ENCODE measurements around the gene KRT73. TPM values are rescaled to one million over a fixed set of nuclear protein-coding genes. Genes with fewer than 3 reads are reported as not detected.
"Not testable (repeated sequence)": the region's sequence is repeated elsewhere in the genome, so short reads cannot be mapped to it uniquely, and the experiment has no call there.

Gene KRT73
- total RNA-seq, 2 donors from 2014 or later: not detected

- ATAC-seq (no peak), DNase-seq (no peak)
- intact Hi-C loops (cut with DNase I): no loop called here
Observed at GRCh38 chr12:52606581-52607218, 11.7 kb downstream of the KRT73 start.

- intact Hi-C loops (cut with DNase I): no loop called here
- ATAC-seq (no peak), DNase-seq (no peak)
Observed at GRCh38 chr12:52606096-52606495, 12.3 kb downstream of the KRT73 start.

GRCh38 chr12:52605542-52605941 lies 12.8 kb downstream of the KRT73 start:
- no peak for DNase-seq
- no peak for ATAC-seq
- intact Hi-C loops (cut with DNase I): no loop called here

- no peak for ATAC-seq
- intact Hi-C loops (cut with DNase I): no loop called here
- DNase-seq: no peak
Observed at GRCh38 chr12:52604859-52605258, 13.5 kb downstream of the KRT73 start.

- intact Hi-C loops (cut with DNase I): no loop called here
- no peak for ATAC-seq
- no peak for DNase-seq
Observed at GRCh38 chr12:52603314-52603713, 15.0 kb downstream of the KRT73 start.

DNA sequence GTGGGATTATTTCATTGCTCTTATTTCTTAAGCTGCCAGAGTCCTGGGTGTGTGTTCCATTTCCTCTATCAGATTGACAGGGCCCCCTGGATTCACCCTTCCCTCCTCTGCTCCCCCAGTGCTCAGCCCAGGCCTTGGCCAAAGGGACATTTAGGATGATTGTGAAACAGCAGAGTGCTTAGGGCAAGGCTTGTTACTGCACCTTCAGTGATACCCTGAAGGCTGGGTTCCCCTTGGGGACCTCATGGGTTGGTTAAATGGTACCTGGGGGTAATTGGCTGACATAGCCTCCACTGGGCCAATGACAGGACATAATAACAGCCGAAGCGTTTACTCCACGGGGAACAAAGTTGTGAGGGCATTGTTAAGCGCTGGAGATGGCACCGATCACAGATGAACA lies 15.8 kb downstream of the KRT73 start:
- no peak for ATAC-seq
- intact Hi-C loops (cut with DNase I): no loop called here
- no peak for DNase-seq

GRCh38 chr12:52601671-52602070 lies 16.7 kb downstream of the KRT73 start:
- ATAC-seq: no peak
- DNase-seq: no peak
- intact Hi-C loops (cut with DNase I): no loop called here

DNA sequence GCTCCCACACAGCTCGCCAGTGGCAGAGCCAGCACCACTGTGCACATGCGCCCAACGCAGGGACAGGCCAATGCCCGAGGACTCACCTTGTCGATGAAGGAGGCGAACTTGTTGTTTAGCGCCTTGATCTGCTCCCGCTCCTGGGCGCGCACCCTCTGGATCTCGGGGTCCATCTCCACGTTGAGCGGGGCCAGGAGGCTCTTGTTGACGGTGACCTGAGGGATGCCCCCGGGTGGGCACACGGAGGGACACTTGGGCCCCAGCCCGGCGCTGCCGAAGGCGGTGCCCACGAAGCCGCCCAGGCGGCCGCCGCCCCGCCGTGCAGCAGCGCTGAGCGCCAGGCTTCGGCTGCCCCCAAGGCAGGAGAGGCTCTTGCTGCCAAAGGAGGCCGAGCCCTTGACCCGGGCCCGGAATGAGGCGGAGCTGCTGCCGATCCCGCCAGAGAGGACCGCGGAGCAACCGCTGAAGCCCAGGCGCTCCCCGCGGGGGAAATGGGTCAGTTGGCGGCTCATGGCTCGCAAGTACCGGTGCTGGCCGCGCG lies 17.3 kb downstream of the KRT73 start, which contains the start of gene KRT72:
Gene KRT72 (minus strand): TSS at position 523 of the 541 bp plus-strand sequence. CDS start 11 bp downstream, at position 512.
- no peak for DNase-seq
- intact Hi-C loops (cut with DNase I): no loop called here
- ATAC-seq: no peak

GRCh38 chr12:52600475-52600874 lies 17.9 kb downstream of the KRT73 start:
- DNase-seq (no peak), ATAC-seq (no peak)
- intact Hi-C loops (cut with DNase I): no loop called here

DNA sequence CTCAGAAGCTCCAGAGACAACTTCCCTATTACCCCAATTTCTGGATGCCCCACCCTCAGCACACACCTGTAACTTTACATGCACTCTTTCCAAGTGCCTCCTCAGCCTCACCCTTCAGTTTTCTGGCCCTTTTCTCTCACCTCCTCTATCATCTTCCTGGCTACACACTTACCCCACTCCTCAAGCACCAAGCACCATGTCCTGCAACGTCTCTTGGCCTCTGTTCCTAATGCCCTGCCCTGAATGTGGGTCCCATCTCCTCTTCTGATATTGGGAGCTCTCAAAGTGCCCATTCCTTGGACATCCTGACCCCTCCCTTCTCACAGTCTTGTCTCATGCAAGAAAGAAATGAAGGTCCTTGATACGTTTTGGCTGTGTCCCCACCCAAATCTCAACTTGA lies 18.3 kb downstream of the KRT73 start:
- ATAC-seq (no peak), DNase-seq (no peak)
- intact Hi-C loops (cut with DNase I): no loop called here

GRCh38 chr12:52598966-52599365 lies 19.4 kb downstream of the KRT73 start:
- intact Hi-C loops (cut with DNase I): no loop called here
- DNase-seq: no peak
- no peak for ATAC-seq

GRCh38 chr12:52594237-52594636 lies 24.1 kb downstream of the KRT73 start:
- ATAC-seq; DNase-seq; intact Hi-C loops (cut with DNase I): not testable (repeated sequence)

DNA sequence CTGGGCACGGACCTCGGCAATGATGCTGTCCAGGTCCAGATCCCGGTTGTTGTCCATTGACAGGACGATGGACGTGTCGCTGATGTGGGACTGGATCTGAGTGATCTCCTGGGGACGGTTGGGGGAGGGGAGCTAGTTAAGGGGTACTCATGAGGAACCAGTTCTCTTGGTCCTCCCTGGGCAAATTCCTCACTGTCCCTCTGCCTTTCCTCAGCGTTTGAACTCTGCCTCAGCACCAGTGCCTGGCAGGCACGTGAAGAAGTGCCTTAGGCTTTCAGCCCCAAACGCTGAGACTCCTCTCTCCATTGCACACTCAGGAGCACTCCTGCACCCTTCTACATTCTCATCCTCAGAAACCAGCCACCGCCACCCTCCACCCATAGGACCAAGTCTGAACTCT lies 26.8 kb downstream of the KRT73 start:
- no peak for ATAC-seq
- DNase-seq: no peak
- intact Hi-C loops (cut with DNase I): no loop called here

DNA sequence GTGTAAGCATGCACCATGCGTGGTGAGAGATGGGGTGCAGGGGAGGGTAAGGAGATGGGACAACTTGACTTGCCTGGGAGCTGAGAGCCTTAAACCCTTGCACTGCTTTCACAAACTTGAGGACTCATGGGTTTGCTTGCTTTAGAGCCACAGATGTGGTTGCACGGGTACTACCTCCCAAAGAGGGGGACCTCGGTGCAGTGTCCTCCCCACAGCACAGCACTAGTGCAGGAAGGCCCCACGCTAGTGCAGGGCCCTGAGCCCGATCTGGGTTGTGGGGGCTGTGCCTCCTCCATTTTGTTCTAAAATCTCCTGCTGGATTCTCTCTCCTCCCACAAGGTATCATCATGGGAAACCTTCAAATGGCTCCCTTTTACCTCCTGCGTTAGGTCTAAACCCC lies 28.3 kb downstream of the KRT73 start:
- ATAC-seq: no peak
- intact Hi-C loops (cut with DNase I): no loop called here
- DNase-seq: no peak

- intact Hi-C loops (cut with DNase I): loop anchor here in 1 of 2 donors (10.0 kb wide), 1 partner anchor 433 kb away; no protein-coding TSS in a partner anchor
- no peak for DNase-seq
Observed at GRCh38 chr12:52587563-52587962, 30.8 kb downstream of the KRT73 start.

GRCh38 chr12:52585946-52586345 lies 32.4 kb downstream of the KRT73 start:
- intact Hi-C loops (cut with DNase I): loop anchor here in 1 of 2 donors (10.0 kb wide), 1 partner anchor 431 kb away; no protein-coding TSS in a partner anchor
- DNase-seq (no peak), ATAC-seq (no peak)

More at GRCh38 chr12:52587563-52587962, 30.8 kb downstream of the KRT73 start:
- no peak for ATAC-seq

DNA sequence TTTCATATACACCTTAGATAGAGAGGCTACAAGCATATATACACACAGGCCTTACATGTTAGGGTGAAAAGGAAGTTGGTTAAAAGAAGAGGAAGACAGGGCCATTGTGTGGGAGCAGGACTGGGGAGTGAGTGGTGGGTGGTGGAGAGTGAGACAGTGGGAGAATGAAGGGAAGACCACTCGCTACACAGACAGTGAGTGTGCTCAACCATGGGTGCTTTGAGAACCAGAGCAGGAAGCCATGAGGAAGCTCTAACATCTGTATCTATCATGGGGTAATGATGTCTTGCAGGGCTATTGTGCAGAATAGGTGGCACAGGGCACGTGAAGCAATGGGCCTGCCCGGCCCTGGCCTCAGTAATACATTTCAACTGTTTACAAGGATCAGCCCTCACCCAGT lies 33.3 kb downstream of the KRT73 start:
- no peak for ATAC-seq
- intact Hi-C loops (cut with DNase I): loop anchor here in 1 of 2 donors (10.0 kb wide), 1 partner anchor 430 kb away; no protein-coding TSS in a partner anchor

GRCh38 chr12:52584156-52584682 lies 34.1 kb downstream of the KRT73 start:
- intact Hi-C loops (cut with DNase I): loop anchor here in 1 of 2 donors (10.0 kb wide), 1 partner anchor 429 kb away; no protein-coding TSS in a partner anchor
- ATAC-seq (no peak), DNase-seq (no peak)

More for the DNA sequence above, 33.3 kb downstream of the KRT73 start:
- DNase-seq: no peak

DNA sequence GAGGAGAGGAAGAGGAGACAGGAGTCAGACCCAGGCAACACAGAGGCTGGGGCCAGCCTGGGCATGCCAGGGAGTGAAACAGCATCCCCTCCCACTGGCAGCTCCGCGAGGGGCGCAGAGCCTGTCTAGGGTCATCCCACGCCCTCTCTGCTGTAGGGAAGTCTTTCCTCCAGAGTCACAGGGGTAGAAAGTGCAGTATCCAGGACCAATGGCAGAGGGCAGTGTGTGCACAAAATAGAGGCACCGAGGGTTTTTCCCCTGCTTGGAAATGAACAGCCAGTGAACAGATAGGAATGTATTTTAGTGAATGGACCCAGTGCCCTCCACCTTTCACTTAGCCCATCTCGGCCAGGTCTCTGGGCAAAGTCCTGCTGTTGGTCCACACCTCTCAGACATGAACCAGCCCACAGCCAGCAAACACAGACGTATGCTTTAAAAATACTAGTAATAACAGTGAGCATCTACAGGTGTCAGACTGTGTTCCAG lies 35.3 kb downstream of the KRT73 start:
- DNase-seq: peak; percentile 41
- peak; percentile 83 to 88 for ATAC-seq
- intact Hi-C loops (cut with DNase I): loop anchor here (2.0 to 10.0 kb wide), 3 partner anchors 288 to 428 kb away; no protein-coding TSS in a partner anchor

DNA sequence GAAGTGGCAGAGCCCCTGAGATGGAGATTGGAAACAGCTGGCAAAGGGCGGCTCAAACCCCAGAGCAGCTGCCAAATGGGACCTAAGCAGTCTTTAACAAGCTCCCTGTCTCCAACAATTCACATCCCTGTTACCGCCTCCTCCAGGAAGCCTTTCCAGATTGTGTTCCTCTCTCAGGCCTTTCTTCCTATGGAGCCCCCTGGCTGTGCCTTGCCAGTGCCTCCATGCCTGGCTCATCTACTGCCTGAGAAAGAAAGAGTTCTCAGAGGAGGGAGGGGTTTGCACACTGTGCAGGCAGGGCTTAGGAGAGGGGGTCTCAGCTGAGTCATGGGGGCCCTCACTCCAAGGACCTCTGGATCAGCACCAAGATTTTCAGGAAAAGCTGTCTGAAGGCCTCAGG lies 35.9 kb downstream of the KRT73 start:
- DNase-seq: no peak
- no peak for ATAC-seq
- intact Hi-C loops (cut with DNase I): loop anchor here (2.0 to 10.0 kb wide), 3 partner anchors 288 to 428 kb away; no protein-coding TSS in a partner anchor
